GM18511 (cell line): ENCODE results near the gene TMEM231.
A peak's percentile ranks its signal among the peaks of the same experiment; 100 is the strongest.
"Not testable (repeated sequence)": the region's sequence is repeated elsewhere in the genome, so short reads cannot be mapped to it uniquely, and the experiment has no call there.

ENCODE experiments used
- ATAC-seq: cut with Tn5 transposase; IDR thresholded peaks from one replicate; pipeline ENCODE4 v1.9.1; 2021; ENCODE audit warnings: mild to moderate bottlenecking, moderate library complexity; ENCODE audit not compliant: unreplicated experiment

TMEM231 gene

DNA sequence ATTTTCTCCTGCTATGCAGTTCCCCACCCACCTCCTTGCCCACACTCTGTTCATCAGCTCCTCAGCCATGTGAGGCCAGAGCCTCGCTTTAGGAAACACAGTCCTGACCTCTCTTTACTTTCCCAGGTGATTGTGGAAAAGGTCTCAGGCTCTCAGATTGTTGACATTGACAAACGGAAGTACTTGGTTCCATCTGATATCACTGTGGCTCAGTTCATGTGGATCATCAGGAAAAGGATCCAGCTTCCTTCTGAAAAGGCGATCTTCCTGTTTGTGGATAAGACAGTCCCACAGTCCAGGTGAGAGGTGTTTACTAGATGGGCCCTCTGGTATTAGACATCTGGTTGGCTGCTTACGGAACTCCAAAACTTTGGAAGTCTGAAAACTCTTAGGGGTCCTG lies 11.9 kb upstream of the TMEM231 start:
- ATAC-seq = no peak

DNA sequence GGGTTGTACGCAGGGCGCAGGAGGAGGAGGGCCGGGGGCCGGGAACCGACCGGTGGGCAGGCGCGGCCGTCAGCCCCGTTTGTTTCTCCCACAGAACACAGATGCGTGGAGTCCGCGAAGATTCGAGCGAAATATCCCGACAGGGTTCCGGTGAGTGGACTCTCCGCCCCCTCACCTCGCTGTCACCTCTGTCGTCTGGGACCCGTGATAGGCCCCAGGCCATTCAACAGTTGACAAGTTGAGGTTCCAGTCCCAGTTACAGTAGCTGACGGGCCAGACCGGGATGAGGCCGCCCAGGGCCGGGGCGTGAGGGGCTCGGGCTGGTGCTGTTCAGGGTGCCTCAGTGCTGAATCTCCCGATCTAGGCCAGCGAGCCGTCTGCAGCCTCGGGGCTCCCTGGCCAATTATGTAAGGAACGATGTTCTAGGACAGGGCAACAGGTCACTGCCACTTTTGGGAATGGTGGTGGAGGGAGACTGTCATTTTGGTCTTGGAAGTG lies 10.8 kb upstream of the TMEM231 start:
- ATAC-seq = peak; percentile 2

DNA sequence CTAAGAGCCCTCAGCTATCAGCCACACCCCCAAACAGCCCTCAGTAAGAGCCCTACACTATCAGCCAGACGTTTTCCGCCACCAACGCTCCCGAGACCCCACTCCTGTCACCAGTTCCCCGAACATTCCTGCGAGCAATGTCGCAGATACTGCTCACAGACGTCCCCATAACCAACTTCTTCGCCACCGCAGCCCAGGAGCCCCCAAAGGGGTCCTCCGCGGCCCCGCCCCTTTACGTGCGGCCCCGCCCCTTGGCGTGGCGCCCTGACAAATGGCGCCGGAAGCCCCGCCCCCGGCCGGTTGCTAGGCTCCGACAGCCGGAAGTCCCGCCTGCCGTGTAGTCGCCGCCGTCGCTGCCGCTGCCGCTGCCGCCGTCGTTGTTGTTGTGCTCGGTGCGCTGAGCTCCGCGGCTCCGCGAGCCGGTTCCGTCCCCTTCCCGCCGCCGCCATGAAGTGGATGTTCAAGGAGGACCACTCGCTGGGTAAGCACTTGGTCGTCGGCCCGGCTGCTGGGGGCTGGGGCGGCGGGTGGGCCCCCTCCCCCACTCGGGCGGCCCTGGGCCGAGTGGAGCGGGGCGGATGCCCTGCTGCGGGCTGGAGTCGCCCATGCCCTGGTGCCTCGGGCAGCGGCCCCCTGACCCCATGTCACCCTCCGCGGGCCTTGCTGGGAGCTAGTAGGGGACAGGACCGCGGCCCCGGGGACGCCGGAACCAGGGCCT lies 10.1 kb upstream of the TMEM231 start, which contains the start of gene GABARAPL2:
GABARAPL2 (plus strand) TSS at position 340 of the 718 bp plus-strand sequence; CDS start at position 448, 108 bp downstream.
- ATAC-seq = peak; percentile 71

DNA sequence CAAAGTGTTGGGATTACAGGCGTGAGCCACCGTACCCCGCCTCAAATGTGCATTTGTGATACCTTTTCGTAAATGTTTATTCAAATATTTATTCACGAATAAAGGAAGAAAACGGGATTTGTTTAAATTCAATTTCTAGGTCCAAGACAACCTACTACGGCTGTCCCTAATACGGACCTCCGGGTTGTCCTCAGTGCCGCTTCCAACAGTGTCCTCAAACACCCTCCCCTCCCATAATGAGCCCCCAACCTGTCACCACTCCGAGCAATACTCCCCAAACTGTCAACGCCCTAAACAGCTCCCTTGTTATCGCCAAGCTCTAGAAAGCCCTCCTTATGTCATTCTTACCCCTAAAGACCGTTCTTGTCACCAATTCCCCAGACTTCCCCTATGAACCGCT lies 9.6 kb upstream of the TMEM231 start:
- peak; percentile 12 for ATAC-seq

DNA sequence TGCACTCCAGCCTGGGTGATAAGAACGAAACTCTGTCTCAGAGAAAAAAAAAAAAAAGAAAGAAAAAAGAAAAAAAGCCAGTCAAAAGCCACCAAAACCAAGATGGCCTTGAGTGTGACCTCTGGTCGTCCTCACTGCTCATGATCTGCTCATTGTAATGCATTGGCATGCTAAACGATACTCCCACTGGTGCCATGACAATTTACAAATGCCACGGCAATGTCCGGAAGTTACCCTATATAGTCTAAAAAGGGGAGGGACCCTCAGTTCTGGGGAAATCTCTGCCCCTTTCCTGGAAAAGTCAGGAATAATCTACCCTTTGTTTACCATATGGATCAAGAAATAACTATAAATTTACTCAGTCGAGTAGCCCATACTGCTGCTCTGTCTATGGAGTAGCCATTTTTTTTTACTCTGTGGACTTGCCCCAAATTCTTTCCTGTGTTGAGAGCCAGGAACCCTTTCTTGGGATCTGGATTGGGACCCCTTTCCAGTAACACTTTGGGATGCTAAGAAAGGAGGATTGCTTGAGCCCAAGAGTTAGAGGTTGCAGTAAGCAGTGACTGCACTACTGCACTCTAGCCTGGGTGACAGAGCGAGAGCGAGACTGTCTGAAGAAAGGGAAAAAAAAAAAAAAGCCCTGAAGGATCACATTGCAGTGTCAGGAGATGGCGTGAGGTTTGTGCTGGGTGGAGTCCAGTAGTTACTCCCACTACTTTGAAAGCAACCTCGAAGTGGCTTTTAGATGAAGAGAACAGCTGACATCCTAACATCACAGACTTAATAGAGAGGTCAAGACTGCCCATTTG lies 3.7 kb upstream of the TMEM231 start:
- ATAC-seq = no peak

DNA sequence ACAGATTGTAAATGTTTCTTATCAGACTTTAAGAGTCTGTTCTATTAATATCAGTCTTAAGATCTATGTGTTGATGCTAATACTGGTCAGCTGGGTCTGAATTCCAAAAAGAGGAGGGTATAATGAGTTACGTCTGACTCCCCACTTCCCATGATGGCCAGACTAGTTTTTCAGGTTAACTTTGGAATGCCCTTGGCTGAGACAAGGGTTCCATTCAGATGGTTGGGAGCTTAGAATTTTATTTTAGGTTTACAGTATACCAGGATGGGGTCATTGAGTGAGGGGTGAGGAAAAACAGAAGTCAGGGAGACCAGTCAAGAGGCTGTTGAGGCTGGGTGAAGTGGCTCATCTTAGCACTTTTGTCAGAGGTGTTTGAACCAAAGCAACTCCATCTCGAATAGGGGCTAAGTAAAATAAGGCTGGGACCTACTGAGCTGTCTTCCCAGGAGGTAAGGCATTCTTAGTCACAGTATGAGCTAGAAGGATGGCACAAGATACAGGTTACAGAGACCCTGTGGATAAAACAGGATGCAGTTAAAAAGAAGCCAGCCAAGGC lies 2.9 kb upstream of the TMEM231 start:
- no peak for ATAC-seq

DNA sequence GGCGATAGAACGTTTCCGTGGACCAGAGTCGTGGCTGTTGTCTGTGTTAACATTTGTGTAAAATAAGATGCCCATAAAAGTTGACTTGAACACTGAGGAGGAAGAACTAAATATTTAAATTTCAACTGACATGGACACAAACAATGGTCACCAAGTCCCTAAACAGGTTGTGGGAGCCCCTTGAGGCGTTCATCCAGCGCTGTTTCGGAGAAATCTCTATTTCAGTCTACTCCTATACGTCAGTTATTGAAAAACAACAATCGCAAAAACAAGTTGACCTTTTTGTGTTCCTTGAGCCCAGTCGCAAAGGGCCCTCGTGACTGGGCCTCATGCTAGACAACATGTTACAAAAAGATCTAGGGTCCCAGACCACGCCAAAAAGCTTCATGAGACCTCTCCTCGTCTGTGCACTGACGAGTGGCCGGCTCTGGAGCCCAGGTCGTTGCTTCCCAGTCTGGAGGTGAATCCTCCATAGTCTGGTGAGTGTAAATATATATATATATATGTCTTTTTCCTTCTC lies 439 bp upstream of the TMEM231 start:
- ATAC-seq = no peak

DNA sequence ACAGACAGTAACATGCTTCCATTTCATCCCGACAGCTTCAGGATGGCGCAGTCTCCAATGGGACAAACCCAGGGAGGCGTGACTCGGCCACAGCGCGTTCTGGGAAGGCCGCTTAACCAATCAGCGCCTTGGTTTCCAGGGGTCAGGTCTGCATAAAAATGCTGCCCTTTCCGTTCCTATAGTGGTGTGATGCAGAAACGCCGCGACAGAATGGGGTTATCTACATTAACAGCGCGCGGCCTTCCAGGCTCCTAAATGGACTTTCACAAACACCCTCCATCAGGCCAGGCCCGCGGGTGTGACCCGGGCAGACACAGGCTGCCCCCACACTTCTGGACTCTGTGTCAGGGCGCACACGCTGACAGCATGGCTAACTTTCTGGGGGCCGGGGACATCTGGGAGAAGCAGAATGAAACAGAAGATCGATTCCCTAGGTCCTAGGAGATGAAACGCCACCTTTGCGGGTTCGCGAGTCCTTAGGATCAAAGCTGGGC lies 792 bp downstream of the TMEM231 start:
- ATAC-seq = peak; percentile 30

DNA sequence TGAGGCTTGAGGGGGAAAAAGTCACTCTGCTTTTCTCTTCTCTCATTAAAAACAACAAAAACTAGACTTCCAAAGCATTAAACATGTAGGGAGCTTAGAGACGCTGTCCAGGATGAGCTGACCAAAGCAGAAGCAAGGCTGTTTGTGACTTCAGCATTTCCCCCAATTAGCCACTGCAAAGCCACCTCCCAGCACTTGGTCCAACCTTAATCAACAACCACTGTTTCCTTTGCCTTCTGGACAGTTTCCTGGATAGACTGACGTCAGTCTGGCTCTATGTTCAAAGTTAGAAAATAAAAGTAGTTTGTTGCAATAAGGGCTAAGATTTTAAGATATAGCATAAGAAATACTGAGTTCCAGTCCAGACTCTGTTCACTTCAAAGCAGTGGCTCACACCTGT lies 3.1 kb downstream of the TMEM231 start:
- no peak for ATAC-seq

DNA sequence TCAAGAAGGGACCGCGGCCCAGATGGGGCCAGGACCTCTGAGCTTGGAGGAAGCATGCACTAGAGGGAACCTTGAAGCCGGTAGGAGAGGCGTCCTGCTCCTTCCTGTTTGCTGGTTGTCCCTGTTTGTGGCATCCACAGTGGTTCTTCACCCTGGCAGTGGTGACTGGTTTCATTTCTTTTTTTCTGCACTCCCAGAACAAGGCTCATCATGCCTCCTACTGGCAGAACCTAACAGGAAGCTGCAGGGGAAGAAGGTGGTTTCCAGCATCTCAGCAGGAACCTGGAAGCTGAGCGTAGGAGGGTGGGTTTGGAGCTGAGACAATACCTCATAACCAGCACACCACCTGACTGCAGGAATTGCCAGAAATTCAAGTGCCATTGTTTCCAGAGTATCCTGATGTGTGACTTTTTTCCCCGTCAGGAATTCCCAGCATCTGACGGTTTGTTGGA lies 5.8 kb downstream of the TMEM231 start:
- ATAC-seq = peak; percentile 90

DNA sequence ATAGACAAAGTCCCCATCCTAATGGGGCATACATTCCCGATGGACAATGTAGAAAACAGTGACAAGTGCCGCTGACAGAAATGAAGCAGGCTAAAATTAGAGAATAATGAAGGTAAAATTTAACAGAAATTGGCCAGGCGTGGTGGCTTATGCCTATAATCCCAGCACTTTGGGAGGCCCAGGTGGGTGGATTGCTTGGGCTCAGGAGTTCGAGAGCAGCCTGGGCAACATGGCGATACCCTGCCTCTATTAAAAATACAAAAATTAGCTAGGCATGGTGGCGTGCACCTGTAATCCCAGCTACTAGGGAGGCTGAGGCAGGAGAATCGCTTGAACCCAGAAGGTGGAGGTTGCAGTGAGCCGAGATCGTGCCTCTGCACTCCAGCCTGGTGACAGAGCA lies 7.6 kb downstream of the TMEM231 start:
- ATAC-seq = not testable (repeated sequence)

DNA sequence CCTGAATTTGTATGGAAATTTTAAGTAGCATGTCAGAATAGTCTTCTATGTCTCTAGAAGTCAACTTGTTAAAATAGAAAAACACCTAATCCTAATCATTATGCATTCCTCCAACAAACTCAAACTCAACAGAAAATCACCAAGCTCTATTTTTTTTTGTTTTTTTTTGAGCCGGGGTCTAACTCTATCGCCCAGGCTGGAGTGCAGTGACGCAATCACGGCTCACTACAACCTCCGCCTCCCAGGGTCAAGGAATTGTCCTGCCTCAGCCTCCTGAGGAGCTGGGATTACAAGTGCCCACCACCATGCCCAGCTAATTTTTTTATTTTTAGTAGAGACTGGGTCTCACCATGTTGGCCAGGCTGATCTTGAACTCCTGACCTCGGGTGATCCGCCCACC lies 9.8 kb downstream of the TMEM231 start:
- ATAC-seq = no peak

DNA sequence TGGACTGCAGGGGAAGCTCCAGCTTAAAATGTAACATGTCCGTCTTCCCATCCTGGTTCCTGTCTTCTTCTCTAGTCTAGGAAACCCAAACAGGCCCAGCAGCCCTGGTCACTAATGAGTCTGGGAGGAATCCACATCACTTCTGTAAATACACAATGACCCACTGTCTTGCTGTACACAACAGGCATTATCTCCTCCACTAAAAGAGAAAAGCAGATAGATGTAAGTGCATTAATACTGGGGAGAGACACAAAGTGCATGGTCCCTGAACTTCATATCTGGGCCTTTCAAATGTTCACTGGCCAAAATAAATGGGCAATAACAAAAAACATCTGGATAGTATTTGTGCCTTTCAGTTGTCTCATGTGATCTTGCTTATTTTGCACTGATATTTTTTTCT lies 10.2 kb downstream of the TMEM231 start:
- not testable (repeated sequence) for ATAC-seq

DNA sequence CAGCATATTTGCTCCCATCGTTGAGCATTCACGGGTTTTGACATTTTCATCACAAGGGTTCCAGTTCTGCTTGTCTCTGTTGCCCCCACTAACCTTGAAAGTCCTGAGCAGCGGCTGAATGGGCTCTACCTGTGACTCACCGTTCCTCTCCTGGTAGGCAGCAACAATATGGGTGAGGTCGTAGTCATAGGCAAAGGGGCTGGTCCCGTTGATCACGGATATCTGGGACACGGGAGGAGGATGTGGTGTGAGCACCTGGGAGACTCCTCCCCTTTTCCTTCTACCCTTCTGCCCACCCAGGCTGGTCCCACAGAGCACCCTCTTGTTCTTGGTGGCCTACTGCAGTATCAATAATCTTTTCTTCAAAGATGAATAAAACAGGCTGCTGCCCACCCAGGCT lies 13.6 kb downstream of the TMEM231 start:
- not testable (repeated sequence) for ATAC-seq

DNA sequence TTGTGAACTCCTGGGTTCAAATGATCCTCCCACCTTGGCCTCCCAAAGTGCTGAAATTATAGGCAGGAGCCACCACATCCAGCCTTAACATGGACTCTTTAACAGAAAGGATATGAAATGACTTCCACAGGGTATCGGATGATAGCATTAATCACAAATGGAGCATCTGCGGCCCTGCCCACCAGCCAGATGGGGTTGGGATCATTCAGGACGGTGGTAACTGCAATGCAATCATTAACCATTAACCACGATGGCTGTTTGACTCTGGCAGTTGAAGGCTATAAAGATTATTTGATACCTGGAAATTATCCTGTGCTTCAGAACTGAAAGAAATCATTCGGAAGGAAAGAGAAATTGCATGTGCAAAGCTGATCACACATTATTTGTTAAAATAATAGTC lies 14.8 kb downstream of the TMEM231 start:
- no peak for ATAC-seq

DNA sequence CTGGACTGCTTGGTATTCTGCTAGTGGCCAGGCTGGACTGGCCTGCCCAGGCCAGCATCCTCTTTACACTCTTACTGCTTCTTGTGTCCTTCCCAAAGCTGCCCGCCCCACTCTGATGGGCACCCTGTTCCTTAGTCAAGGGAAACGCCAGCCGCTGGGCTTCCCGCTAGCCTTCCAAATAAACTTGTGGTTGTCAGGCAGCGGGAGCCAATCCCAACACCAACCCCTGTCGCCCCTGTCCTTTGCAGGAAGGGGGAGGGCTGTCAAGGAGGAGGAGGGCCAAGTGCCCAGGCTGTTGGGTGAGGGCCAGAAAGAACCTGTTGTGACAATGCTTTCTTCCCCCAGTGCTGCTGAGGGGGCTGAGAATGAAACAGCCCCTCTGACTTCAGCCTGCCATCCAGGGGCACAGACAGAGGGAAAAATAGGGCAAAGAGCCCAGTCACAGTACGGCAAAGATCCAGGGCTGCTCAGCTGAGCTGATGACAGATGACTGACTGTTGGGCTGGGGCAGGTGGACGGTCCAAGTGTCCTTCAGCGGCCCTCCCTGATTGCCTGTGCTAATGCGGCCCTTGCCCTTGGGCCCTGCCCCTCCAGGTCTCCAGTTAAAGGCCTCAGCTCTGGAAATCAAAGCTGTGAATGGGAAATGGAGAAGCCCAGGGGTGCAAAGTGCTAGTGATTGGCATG lies 17.0 kb downstream of the TMEM231 start:
- ATAC-seq = not testable (repeated sequence)

DNA sequence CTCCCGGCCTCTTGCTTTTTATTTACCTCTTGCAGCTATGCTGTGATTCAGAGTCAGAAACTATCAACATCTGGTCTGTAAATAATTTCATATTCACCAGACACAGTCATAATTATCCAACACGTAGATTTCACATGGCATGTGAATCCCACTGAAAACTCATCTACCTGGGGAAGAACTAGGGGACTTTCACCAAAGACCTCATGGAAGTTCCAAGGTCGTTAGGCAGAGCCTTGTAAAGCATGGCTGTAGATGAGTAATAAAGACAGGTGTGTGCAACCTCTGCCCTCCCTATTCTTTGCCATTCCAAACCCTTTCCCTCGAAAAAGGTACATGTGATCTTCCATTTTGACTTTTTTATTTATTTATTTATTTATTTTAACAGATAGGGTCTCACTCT lies 18.3 kb downstream of the TMEM231 start:
- no peak for ATAC-seq

DNA sequence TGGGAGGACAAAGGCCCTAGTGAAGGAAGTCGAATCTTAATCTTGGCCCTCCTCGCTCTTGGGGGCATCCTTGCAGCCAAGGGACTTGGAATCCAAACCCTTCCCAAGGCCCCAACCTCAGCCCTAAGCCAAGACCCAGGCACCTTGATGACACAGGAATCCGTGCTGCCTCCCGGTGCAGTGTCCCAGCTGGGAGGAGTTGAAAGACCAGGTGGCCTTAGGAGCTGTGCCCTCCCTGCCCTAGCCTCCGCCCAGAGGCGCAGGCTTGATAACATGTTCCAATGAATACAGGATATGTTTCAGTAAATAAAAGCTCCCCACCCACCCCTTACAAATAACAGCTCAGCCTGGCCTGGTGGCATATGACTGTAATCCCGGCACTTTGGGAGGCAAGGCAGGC lies 20.2 kb downstream of the TMEM231 start, which contains the start of gene CHST5:
CHST5 (minus strand) TSS at position 208 of the 400 bp plus-strand sequence. CDS start 5,724 bp downstream, outside the sequence.
- no peak for ATAC-seq

DNA sequence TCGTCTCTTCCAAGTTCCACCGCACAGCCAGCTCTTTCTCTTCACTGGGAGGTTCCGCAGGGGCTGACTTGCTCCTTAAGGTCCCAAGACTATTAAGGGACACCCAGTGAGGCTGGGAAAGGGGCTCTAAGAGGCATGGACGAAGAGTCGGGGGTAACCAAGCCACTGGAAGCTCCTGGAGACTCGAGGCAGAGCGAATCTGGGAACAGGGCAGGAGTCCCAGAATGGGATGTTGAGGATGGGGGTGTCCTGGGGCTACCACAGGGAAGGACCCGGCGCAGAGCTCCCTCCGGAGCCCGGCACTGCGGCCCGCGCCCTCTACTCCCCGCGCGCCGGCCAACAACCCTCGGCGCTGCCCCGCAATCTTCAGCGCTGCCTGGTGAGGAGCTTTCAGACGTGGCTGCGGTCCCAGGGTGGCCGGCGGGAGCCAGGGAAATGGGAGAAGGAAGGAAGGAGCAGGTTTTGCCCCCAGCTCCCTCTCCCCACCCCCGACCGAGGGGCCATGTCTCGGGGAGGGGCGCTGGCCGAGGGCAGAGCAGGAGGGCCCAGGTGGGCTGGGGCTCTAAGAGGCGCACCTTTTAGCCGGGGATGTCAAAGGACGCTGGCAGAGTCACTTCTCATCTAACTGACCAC lies 20.7 kb downstream of the TMEM231 start:
- ATAC-seq = no peak
